Ascending aorta (tissue), 2 donors: Measurements from ENCODE around the gene STRN3. TPM values are rescaled to one million over a fixed set of nuclear protein-coding genes. Genes with fewer than 3 reads are reported as not detected.

ENCODE experiments used
- DNase-seq, 2 donors: peaks; one replicate each; pipeline ENCODE4 v3.0.0-alpha.2; 2019; ENCODE audit warnings: low spot score in 2 of 2
- H3K27ac ChIP-seq, 2 donors: fragments of 200-600 bp; sonication (generic); one replicate each; pipeline ENCODE4 v1.5.1; 2016 to 2017; ENCODE audit warnings: mild to moderate bottlenecking in 1 of 2
- H3K27me3 ChIP-seq: fragments of 200-600 bp; sonication (generic); one replicate; pipeline ENCODE4 v1.5.1; 2017
- H3K36me3 ChIP-seq, 2 donors: fragments of 200-600 bp; sonication (generic); one replicate each; pipeline ENCODE4 v1.5.1; 2016
- H3K4me1 ChIP-seq, 2 donors: fragments of 200-600 bp; sonication (generic); one replicate each; pipeline ENCODE4 v1.5.1; 2016 to 2017; ENCODE audit warnings: mild to moderate bottlenecking in 1 of 2
- H3K4me3 ChIP-seq, 2 donors: fragments of 200-600 bp; sonication (generic); one replicate each; pipeline ENCODE4 v1.5.1; 2016 to 2017; ENCODE audit warnings: mild to moderate bottlenecking in 1 of 2
- H3K9me3 ChIP-seq, 2 donors: fragments of 200-600 bp; sonication (generic); one replicate each; pipeline ENCODE4 v1.5.1; 2016
- CTCF ChIP-seq, 3 experiments: fragments of 200-600 bp in 2 of 3; fragments of 450-650 bp in 1 of 3; sonication (generic) in 2 of 3; IDR thresholded peaks; one replicate each; pipeline ENCODE4 v1.5.1; 2016 to 2019; ENCODE audit warnings: antibody characterized with exemption in 3 of 3, mild to moderate bottlenecking in 1 of 3, moderate library complexity in 1 of 3
- intact Hi-C: fragments of 100-400 bp; cut with DNase I; formaldehyde crosslinking; loops from one replicate; pipeline ENCODE4 v1.15.1; 2023
- total RNA-seq: library from RNA; depleted of rRNA; stranded (reverse); fragments of >200 nt; gene quantifications from one replicate; pipeline ENCODE4 v1.1.0, GENCODE V29; 2016

STRN3 gene
- total RNA-seq, 1 donor from 2014 or later = 38.5 TPM

- Histone ChIP-seq H3K27ac (no peak overlapping the region), H3K4me1 (no peaks in the 10 kb centered on the region), H3K27me3 (no peaks in the 10 kb centered on the region), H3K36me3 (peaks cover 5 to 7% of the 10 kb centered on the region in 2 donors), H3K4me3 (no peak overlapping the region), H3K9me3 (no peaks in the 10 kb centered on the region)
- TF ChIP-seq CTCF (IDR thresholded peaks at IDR 0.05) = no peak
- no peak for DNase-seq
- intact Hi-C loops = no loop called here
Measured at GRCh38 chr14:30896435-30896834, 129.7 kb downstream of the STRN3 start.

- intact Hi-C loops = no loop called here
Measured at GRCh38 chr14:30894923-30895515, 131.2 kb downstream of the STRN3 start.

DNA sequence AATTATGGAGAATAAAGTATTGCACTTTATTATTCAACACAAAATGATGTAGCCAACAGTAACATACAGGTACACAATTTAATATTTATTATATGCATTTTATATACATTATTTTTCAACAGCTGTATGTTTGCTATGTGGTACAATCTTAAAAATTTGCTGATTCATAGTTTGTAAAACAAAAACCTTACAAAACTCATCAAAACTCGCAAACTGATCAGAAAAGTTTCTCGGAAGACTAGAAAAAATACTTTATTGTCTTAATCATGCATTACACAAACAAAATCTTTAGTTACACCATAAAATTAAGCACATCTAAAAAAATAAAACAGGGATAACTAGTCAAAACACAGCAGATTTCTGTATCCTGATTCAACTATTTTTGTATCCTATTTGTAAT lies 132.4 kb downstream of the STRN3 start:
- DNase-seq = no peak
- intact Hi-C loops = no loop called here
- no peaks in the 10 kb centered on the region for H3K9me3 ChIP-seq
- no peaks in the 10 kb centered on the region for H3K27me3 ChIP-seq
- TF ChIP-seq CTCF (IDR thresholded peaks at IDR 0.05) = no peak
- H3K36me3 ChIP-seq = peaks cover 5% of the 10 kb centered on the region in 2 donors
- H3K4me1 ChIP-seq = no peaks in the 10 kb centered on the region
- H3K4me3 ChIP-seq = no peak overlapping the region
- no peak overlapping the region for H3K27ac ChIP-seq

More at GRCh38 chr14:30894923-30895515, 131.2 kb downstream of the STRN3 start:
- no peak for DNase-seq
- H3K27me3 ChIP-seq = no peaks in the 10 kb centered on the region
- TF ChIP-seq CTCF (IDR thresholded peaks at IDR 0.05) = no peak
- no peaks in the 10 kb centered on the region for H3K9me3 ChIP-seq
- peaks cover 5% of the 10 kb centered on the region in 2 donors for H3K36me3 ChIP-seq
- no peak overlapping the region for H3K27ac ChIP-seq
- H3K4me3 ChIP-seq = no peak overlapping the region
- no peaks in the 10 kb centered on the region for H3K4me1 ChIP-seq

GRCh38 chr14:30889244-30889594 lies 137.0 kb downstream of the STRN3 start:
- no peak for DNase-seq
- Histone ChIP-seq H3K27ac (no peak overlapping the region), H3K4me3 (no peak overlapping the region), H3K9me3 (no peaks in the 10 kb centered on the region), H3K27me3 (no peaks in the 10 kb centered on the region), H3K4me1 (peaks cover 0 to 4% of the 10 kb centered on the region in 2 donors), H3K36me3 (no peaks in the 10 kb centered on the region)
- no peak for TF ChIP-seq CTCF (IDR thresholded peaks at IDR 0.05)
- intact Hi-C loops = no loop called here

DNA sequence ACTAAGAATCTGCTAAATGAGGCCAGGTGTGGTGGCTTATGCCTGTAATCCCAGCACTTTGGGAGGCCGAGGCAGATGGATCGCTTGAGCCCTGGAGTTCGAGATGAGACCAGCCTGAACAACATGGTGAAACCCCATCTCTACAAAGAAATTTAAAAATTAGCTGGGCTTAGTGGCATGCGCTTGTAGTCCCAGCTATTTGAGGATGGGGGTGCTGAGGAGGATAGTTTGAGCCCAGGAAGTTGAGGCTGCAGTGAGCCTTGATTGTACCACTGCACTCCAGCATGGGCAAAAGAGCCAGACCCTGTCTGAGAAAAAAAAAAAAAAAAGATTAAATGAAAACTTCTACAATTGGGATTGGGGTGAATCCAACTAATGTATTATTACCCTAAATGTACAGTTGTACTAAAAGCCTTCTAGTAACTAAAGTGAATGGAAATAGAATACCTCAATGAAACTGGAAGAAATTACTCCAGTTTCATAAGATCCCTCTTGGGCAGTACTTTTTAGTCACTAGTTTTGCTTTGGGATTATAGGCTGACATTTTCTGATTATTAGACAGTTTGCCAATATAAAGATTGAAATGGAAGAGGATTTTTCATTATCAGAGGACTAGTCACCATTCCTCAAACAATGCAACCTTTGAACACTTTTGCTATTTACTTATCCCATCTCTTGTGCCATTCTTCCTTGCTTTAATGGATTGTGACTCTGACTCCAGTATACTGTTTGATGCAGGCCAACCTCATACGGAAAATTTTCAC lies 137.5 kb downstream of the STRN3 start:
- intact Hi-C loops = no loop called here
- Histone ChIP-seq H3K27ac (no peak overlapping the region), H3K27me3 (no peaks in the 10 kb centered on the region), H3K4me1 (peaks cover 0 to 4% of the 10 kb centered on the region in 2 donors), H3K4me3 (no peak overlapping the region), H3K36me3 (no peaks in the 10 kb centered on the region), H3K9me3 (no peaks in the 10 kb centered on the region)
- DNase-seq = no peak
- no peak for TF ChIP-seq CTCF (IDR thresholded peaks at IDR 0.05)
